Endothelial cell of umbilical vein (primary cell): Measurements from ENCODE around the gene NCKAP5. TPM values are rescaled to one million over a fixed set of nuclear protein-coding genes. Genes with fewer than 3 reads are reported as not detected.

ENCODE experiments used
- BruUV-seq: library from RNA; stranded (reverse); fragments of 400-500 nt; replicated peaks from 2 replicates; lab custom pipeline; 2021; lab: Mats Ljungman, UMichigan
- CTCF ChIA-PET: fragments of 300-600, 350-600 bp; sonication (Branson Sonifier 250); formaldehyde crosslinking; loops from one replicate; lab custom pipeline; 2021; ENCODE audit warnings: antibody characterized with exemption, inconsistent platforms; lab: Charles Lee
- POLR2A ChIA-PET: fragments of 300-600, 350-600 bp; sonication (Branson Sonifier 250); formaldehyde crosslinking; loops from one replicate; lab custom pipeline; 2021; ENCODE audit warnings: antibody characterized with exemption, inconsistent platforms; lab: Charles Lee
- DNase-seq: peaks from one replicate; pipeline ENCODE4 v3.0.0-alpha.2; 2011; ENCODE audit warnings: low read depth, low spot score
- FAIRE-seq: peaks from 2 replicates; lab custom pipeline; 2011; peaks lifted over from hg19 to GRCh38; lab: Jason Lieb, UNC
- H2AFZ ChIP-seq: 2 replicates; pipeline ENCODE4 v1.6.0; 2012; ENCODE audit warnings: low read depth, low read length, control low read depth, inconsistent platforms
- H3K27ac ChIP-seq: 2 replicates; pipeline ENCODE4 v1.5.1; 2011; ENCODE audit warnings: low read depth, mild to moderate bottlenecking, control low read depth, low read length, moderate library complexity; ENCODE audit not compliant: insufficient read depth
- H3K27me3 ChIP-seq, 2 experiments: 2 replicates each; pipeline versions ENCODE4 v1.6.0 to v1.6.1; 2011; ENCODE audit warnings: low read length in 2 of 2, mixed read lengths in 1 of 2; ENCODE audit not compliant: control insufficient read depth in 2 of 2, insufficient read depth in 2 of 2
- H3K36me3 ChIP-seq, 2 experiments: 2 replicates in 1 of 2; 3 replicates in 1 of 2; pipeline ENCODE4 v1.5.1; 2011; ENCODE audit warnings: low read length in 2 of 2, mild to moderate bottlenecking in 1 of 2, moderate library complexity in 1 of 2; ENCODE audit not compliant: control insufficient read depth in 2 of 2, insufficient read depth in 2 of 2; ENCODE audit errors: extremely low read depth in 1 of 2
- H3K4me1 ChIP-seq: 3 replicates; pipeline ENCODE4 v1.5.1; 2011; ENCODE audit warnings: mild to moderate bottlenecking, low read length; ENCODE audit not compliant: control insufficient read depth, insufficient read depth; ENCODE audit errors: extremely low read depth
- H3K4me2 ChIP-seq: 2 replicates; pipeline ENCODE4 v1.6.1; 2011; ENCODE audit warnings: low read length, control low read depth, mixed read lengths; ENCODE audit not compliant: insufficient read depth
- H3K4me3 ChIP-seq, 3 experiments: fragments of 200-600 bp in 1 of 3; sonication (generic), shearing (Covaris generic) in 1 of 3; replicated peaks in 1 of 3; 2 replicates each; pipeline ENCODE4 v1.5.1; 2011 to 2016; ENCODE audit warnings: control low read depth in 3 of 3, low read length in 3 of 3, mild to moderate bottlenecking in 2 of 3, inconsistent platforms in 1 of 3, low read depth in 1 of 3, moderate library complexity in 1 of 3; ENCODE audit not compliant: insufficient read depth in 1 of 3
- H3K79me2 ChIP-seq: 2 replicates; pipeline ENCODE4 v1.6.0; 2012; ENCODE audit warnings: low read length, inconsistent platforms; ENCODE audit not compliant: control insufficient read depth, insufficient read depth
- H3K9ac ChIP-seq: replicated peaks from 2 replicates; pipeline ENCODE3; 2011; ENCODE audit warnings: low read length, control low read depth; ENCODE audit not compliant: insufficient read depth; ENCODE audit errors: extremely low read depth
- H3K9me1 ChIP-seq: replicated peaks from 3 replicates; pipeline ENCODE4 v1.6.0; 2011; ENCODE audit warnings: mild to moderate bottlenecking, low read length; ENCODE audit not compliant: control insufficient read depth, insufficient read depth; ENCODE audit errors: extremely low read depth
- H3K9me3 ChIP-seq: replicated peaks from 2 replicates; pipeline ENCODE4 v1.5.1; 2012; ENCODE audit warnings: low read length, inconsistent platforms; ENCODE audit not compliant: control insufficient read depth, insufficient read depth
- H4K20me1 ChIP-seq: replicated peaks from 2 replicates; pipeline ENCODE3; 2011; ENCODE audit warnings: mild to moderate bottlenecking, low read length; ENCODE audit not compliant: control insufficient read depth, insufficient read depth; ENCODE audit errors: extremely low read depth
- CTCF ChIP-seq, 2 donors: IDR thresholded peaks; 1 replicate in 1 of 2; 2 replicates in 1 of 2; pipeline ENCODE4 v1.5.1; 2011; ENCODE audit warnings: low read length in 2 of 2, mild to moderate bottlenecking in 2 of 2, moderate library complexity in 2 of 2, control low read depth in 1 of 2, inconsistent platforms in 1 of 2, low read depth in 1 of 2; ENCODE audit not compliant: insufficient read depth in 1 of 2; ENCODE audit errors: extremely low read depth in 1 of 2
- EZH2 ChIP-seq: IDR thresholded peaks from 2 replicates; pipeline ENCODE4 v1.6.1; 2012; ENCODE audit warnings: borderline replicate concordance, low read depth, mild to moderate bottlenecking, moderate library complexity, low read length, inconsistent platforms; ENCODE audit not compliant: severe bottlenecking
- FOS ChIP-seq: IDR thresholded peaks from 2 replicates; pipeline ENCODE4 v1.6.1; 2011; ENCODE audit warnings: mild to moderate bottlenecking, low read length, moderate library complexity, borderline replicate concordance; ENCODE audit not compliant: insufficient read depth
- GATA2 ChIP-seq: IDR thresholded peaks from 2 replicates; pipeline ENCODE4 v1.7.0; 2011; ENCODE audit warnings: low read depth, mild to moderate bottlenecking, moderate library complexity, mixed read lengths, low read length; ENCODE audit not compliant: insufficient read length, insufficient read depth
- JUN ChIP-seq: IDR thresholded peaks from 2 replicates; pipeline ENCODE4 v1.6.1; 2011; ENCODE audit warnings: borderline replicate concordance, low read depth; ENCODE audit not compliant: insufficient read length, insufficient read depth
- MYC ChIP-seq: IDR thresholded peaks from one replicate; pipeline ENCODE4 v1.6.1; 2011; ENCODE audit warnings: mild to moderate bottlenecking, low read depth, low read length
- POLR2A ChIP-seq: IDR thresholded peaks from 2 replicates; pipeline ENCODE4 v1.6.1; 2012; ENCODE audit warnings: low read depth, mild to moderate bottlenecking, control low read depth, low read length
- POLR2AphosphoS5 ChIP-seq: IDR thresholded peaks from 2 replicates; pipeline ENCODE4 v1.6.1; 2012; ENCODE audit warnings: low read depth, mild to moderate bottlenecking, control low read depth, low read length, moderate library complexity; ENCODE audit not compliant: insufficient read depth
- dilution Hi-C: fragments of 300-500 bp; cut with MboI; formaldehyde crosslinking; loops from one replicate; pipeline ENCODE4 v1.15.0; 2019; ENCODE audit warnings: low sequenced_read_pairs; ENCODE audit not compliant: extremely low pct_ligation_motif_present
- intact Hi-C: fragments of 100-400 bp; cut with micrococcal nuclease; formaldehyde crosslinking; loops from one replicate; pipeline ENCODE4 v1.10.0; 2022
- polyA plus RNA-seq, 4 experiments: library from polyadenylated mRNA; depleted of rRNA in 3 of 4; stranded (reverse) in 3 of 4; unstranded in 1 of 4; fragments of >200 nt; gene quantifications; 2 replicates each; pipeline versions ENCODE4 v1.2.1 to v1.2.3, GENCODE V29; 2011 to 2012; ENCODE audit warnings: missing spikeins in 1 of 4
- total RNA-seq: library from RNA; stranded (reverse); gene quantifications from 2 replicates; pipeline ENCODE4 v1.2.3, GENCODE V29; 2021

NCKAP5 gene
- total and polyA plus RNA-seq, 2 donors (not counting 3 experiments of a cell fraction or from before 2014, with no cell fraction given), result 0.47 to 3.3 TPM

- ChIA-PET CTCF (no interaction called here), POLR2A (no interaction called here)
- Histone ChIP-seq H3K4me3 (no peak overlapping the region), H3K9ac (no peak overlapping the region), H3K79me2 (no peaks in the 10 kb centered on the region), H3K36me3 (no peaks in the 10 kb centered on the region), H3K4me2 (no peak overlapping the region), H3K9me3 (no peaks in the 10 kb centered on the region), H3K27ac (no peak overlapping the region), H2AFZ (no peak overlapping the region), H3K9me1 (no peaks in the 10 kb centered on the region), H3K4me1 (no peaks in the 10 kb centered on the region), H4K20me1 (no peaks in the 10 kb centered on the region), H3K27me3 (no peaks in the 10 kb centered on the region)
- DNase-seq (no peak), FAIRE-seq (no peak)
- BruUV-seq, result no TSS peak
- dilution Hi-C loops, result no loop called here
- intact Hi-C loops, result no loop called here
- no peak for TF ChIP-seq FOS
- TF ChIP-seq EZH2, result no peak
- TF ChIP-seq CTCF (IDR thresholded peaks at IDR 0.05; ENCODE audit: extremely low read depth in 1 of 2, insufficient read depth in 1 of 2, low read depth in 1 of 2, low read length in 2 of 2), result no peak
- no peak for TF ChIP-seq POLR2AphosphoS5
- TF ChIP-seq GATA2, result no peak
- no peak for TF ChIP-seq POLR2A
- no peak for TF ChIP-seq MYC
- TF ChIP-seq JUN, result no peak
Measured at GRCh38 chr2:132891498-132891897, 676.8 kb downstream of the NCKAP5 start.
